ENCODE measurements around the gene PCDHGA2.
A peak's percentile ranks its signal among the peaks of the same experiment; 100 is the strongest.
"Not testable (repeated sequence)": the region's sequence is repeated elsewhere in the genome, so short reads cannot be mapped to it uniquely, and the experiment has no call there.

PCDHGA2 gene

GRCh38 chr5:141338538-141339306, at the start of gene PCDHGA2:
Gene PCDHGA2 (plus strand): TSS chr5:141338760.
- no peak for DNase-seq

- no peak for DNase-seq
Observed at GRCh38 chr5:141298376-141298775, 40.2 kb upstream of the PCDHGA2 start.

GRCh38 chr5:141303756-141304155, 34.8 kb upstream of the PCDHGA2 start, which contains the start of gene SLC25A2:
Gene SLC25A2 (minus strand): TSS chr5:141304049. CDS start chr5:141303865, 184 bp downstream.
- no peak for DNase-seq

- DNase-seq = no peak
Observed at GRCh38 chr5:141306630-141307029, 31.9 kb upstream of the PCDHGA2 start.

- DNase-seq = no peak
Observed at GRCh38 chr5:141313711-141314110, 24.8 kb upstream of the PCDHGA2 start.

- DNase-seq = not testable (repeated sequence)
Observed at GRCh38 chr5:141316963-141317362, 21.6 kb upstream of the PCDHGA2 start.

- no peak for DNase-seq
Observed at GRCh38 chr5:141319202-141319601, 19.4 kb upstream of the PCDHGA2 start.

- DNase-seq = no peak
Observed at GRCh38 chr5:141319699-141320098, 18.9 kb upstream of the PCDHGA2 start.

GRCh38 chr5:141320225-141321169, 18.1 kb upstream of the PCDHGA2 start, which contains the start of gene TAF7:
Gene TAF7 (minus strand): TSS chr5:141320784. CDS start chr5:141320044, 740 bp downstream.
- DNase-seq = peak; percentile 13 to 51

GRCh38 chr5:141322261-141322660, 16.3 kb upstream of the PCDHGA2 start:
- no peak for DNase-seq

GRCh38 chr5:141326088-141326854, 12.3 kb upstream of the PCDHGA2 start:
- DNase-seq = peak in 1 of 2 experiments; percentile 48

- no peak for DNase-seq
Observed at GRCh38 chr5:141328231-141328630, 10.3 kb upstream of the PCDHGA2 start.

GRCh38 chr5:141330299-141331080, 8.1 kb upstream of the PCDHGA2 start, which contains the start of gene PCDHGA1:
Gene PCDHGA1 (plus strand): TSS chr5:141330514.
- no peak for DNase-seq

GRCh38 chr5:141332571-141332970, 6.0 kb upstream of the PCDHGA2 start:
- not testable (repeated sequence) for DNase-seq

GRCh38 chr5:141340781-141341354, 2.3 kb downstream of the PCDHGA2 start:
- DNase-seq = not testable (repeated sequence)

- DNase-seq = no peak
Observed at GRCh38 chr5:141342773-141343172, 4.2 kb downstream of the PCDHGA2 start.

GRCh38 chr5:141343242-141343952, 4.8 kb downstream of the PCDHGA2 start, which contains the start of gene PCDHGA3:
Gene PCDHGA3 (plus strand): TSS chr5:141343829. CDS start chr5:141344034, 205 bp downstream.
- no peak for DNase-seq

- no peak for DNase-seq
Observed at GRCh38 chr5:141343953-141344463, 5.4 kb downstream of the PCDHGA2 start.

GRCh38 chr5:141345327-141345726, 6.8 kb downstream of the PCDHGA2 start:
- DNase-seq = no peak

- not testable (repeated sequence) for DNase-seq
Observed at GRCh38 chr5:141346017-141346416, 7.5 kb downstream of the PCDHGA2 start.
